ENCODE results near the gene EBP. TPM values are rescaled to one million over a fixed set of nuclear protein-coding genes. Genes with fewer than 3 reads are reported as not detected.

The EBP gene
- 34.0 and 48.0 TPM in 2 replicates for total RNA-seq

DNA sequence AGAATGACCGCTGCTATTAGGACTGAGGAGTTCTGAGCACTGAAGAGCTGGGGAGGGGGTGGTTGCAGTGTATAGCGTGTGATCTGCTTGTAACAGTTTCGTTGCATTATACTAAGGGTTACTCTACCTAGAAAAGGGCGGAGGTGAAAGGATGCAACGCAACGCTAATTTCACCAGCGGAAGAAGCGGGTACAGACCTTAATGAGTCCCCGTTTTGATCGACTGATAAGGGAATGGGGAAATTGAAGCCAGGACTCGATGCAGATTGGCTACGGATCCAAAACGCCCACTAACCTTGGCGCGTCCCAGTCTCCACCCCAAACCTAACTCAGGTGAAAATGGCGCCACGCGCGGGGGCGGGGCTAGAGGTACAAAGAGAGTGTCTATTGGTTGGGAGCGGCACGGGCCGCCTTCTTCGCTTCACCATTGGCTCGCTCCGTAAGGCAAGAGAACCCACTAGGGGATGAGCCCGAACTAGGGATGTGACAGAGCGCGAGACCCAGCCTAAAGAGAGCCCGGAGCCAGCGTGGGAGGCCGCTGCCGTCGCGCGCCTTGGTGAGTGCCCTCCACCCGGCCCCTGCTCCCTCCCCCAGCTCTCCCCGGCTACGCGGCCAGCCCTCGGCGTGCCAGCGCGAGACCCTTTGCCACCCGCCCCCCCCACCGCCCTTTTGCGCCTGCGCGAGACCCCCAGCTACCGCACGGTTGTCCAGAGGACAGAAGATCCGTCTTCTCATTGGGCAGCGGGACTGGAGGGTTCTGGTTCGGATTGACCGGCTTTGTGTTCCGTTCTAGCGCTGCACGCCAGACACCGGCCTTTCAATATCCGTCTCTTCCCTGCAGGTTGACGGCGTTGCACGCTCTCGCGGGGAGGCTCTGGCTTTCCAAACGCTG is at the start of gene EBP:
Gene EBP (plus strand): TSS at position 456 of the 891 bp plus-strand sequence. CDS start 1,964 bp downstream, outside the sequence.
- no peak for DNase-seq (ENCODE audit: extremely low read depth, low read depth, low spot score)

GRCh38 chrX:48472225-48472624 is 49.4 kb upstream of the EBP start:
- no peak for DNase-seq (ENCODE audit: extremely low read depth, low read depth, low spot score)

DNA sequence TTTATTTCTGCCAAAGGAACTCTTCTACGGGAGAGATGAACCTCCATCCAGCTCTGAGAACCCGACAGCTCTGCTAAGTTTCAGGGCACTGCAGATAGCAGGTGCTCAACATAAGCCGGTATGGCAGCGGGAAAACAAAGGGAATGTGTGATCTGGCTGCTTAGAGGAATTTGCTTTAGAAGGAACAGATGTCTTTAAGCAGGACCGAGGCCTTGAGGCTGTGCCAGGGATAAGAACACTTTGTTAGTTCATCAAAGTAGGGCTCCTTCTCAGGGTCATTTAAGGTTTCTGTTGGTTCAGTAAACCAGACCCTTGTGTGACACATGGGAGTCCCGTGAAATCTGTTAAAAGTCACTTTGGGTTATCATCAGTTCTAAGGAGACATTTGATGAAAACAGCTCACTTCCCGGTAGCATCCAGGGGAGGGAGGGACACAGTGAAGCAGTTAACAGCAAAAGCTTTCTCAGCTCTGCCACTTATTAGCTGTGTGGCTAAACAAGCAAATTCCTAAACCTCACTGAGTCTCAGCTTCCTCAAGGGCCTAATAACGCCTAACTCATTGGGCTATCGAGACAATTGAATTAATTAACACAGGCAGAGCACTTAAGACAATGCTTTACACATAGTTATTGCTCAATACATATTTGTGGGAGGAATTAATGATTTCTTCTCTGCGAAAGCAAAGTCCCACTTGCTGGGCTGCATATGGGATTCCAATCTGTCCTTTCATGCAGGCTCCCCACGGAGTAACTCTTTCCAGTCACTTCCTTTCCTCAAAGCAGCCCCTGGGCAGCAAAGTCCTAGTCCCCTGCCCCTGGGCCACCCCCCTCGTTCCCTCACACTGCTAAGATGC is 48.5 kb upstream of the EBP start:
- no peak for DNase-seq (ENCODE audit: extremely low read depth, low read depth, low spot score)

GRCh38 chrX:48473704-48473990 is 48.0 kb upstream of the EBP start:
- no peak for DNase-seq (ENCODE audit: extremely low read depth, low read depth, low spot score)

- DNase-seq (ENCODE audit: extremely low read depth, low read depth, low spot score): no peak
These were observed 47.5 kb upstream of the EBP start for GRCh38 chrX:48474127-48474526.

GRCh38 chrX:48474581-48474980 is 47.0 kb upstream of the EBP start:
- DNase-seq (ENCODE audit: extremely low read depth, low read depth, low spot score): no peak

DNA sequence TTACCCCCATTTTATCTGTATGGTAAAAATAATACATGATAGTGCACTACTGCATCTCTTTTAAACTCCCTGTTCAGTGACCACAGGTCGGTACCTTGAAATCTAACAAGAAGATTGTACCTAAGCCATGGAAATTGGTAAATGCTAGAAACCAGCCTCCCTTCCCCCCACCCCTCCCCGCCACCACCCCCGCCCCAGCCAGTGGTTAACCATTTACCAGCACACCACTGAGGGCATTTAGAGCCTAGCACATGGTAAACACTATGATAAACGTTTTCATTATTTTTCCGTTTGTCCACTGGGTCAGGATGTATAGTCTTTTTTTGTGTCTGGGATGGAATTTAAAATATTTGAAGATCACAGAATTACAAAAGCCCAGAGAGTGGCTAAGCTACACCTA is 46.3 kb upstream of the EBP start:
- DNase-seq (ENCODE audit: extremely low read depth, low read depth, low spot score): no peak

GRCh38 chrX:48475774-48476577 is 45.6 kb upstream of the EBP start, which contains the start of gene FTSJ1:
FTSJ1 (plus strand) TSS chrX:48476199; CDS start chrX:48478048, 1,849 bp downstream.
- peak; percentile 44 for DNase-seq (ENCODE audit: extremely low read depth, low read depth, low spot score)

- no peak for DNase-seq (ENCODE audit: extremely low read depth, low read depth, low spot score)
These were observed 44.7 kb upstream of the EBP start for GRCh38 chrX:48476919-48477318.

GRCh38 chrX:48477960-48478755 is 43.5 kb upstream of the EBP start:
- no peak for DNase-seq (ENCODE audit: extremely low read depth, low read depth, low spot score)

DNA sequence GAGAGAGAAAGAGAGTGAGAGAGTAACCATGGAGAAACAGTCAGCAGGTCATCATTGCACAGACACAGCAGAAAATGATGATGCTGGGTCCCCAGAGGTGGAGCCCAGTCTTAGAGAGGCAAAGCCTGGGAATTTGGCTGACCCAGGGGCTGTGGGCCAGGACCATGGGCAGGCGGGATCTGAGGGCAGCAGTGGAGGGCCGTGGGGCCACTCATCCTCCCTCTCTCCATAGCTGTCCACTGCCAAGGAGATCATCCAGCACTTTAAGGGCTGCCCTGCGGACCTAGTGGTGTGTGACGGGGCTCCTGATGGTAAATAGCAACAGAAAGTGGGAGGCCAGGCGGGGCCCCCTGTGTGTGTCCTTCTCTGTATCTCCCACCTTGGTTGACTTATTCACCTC is 42.8 kb upstream of the EBP start:
- no peak for DNase-seq (ENCODE audit: extremely low read depth, low read depth, low spot score)

GRCh38 chrX:48480142-48480541 is 41.5 kb upstream of the EBP start:
- no peak for DNase-seq (ENCODE audit: extremely low read depth, low read depth, low spot score)

- DNase-seq (ENCODE audit: extremely low read depth, low read depth, low spot score): no peak
These were observed 41.0 kb upstream of the EBP start for GRCh38 chrX:48480583-48480982.

DNA sequence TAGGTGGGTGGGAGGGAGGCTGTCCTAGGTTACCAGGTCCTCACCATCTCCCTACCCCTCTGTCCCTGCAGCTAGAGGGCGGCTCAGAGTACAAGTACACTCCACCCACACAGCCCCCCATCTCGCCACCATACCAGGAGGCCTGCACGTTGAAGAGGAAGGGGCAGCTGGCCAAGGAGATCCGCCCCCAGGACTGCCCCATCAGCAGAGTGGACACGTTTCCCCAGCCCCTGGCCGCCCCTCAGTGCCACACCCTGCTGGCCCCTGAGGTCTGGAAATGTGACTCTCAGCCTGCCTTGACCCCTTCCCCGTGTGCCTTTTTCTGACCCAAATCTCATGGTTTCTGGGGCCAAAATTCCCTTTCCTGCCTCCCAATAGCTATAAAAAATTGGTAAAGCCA is 39.1 kb upstream of the EBP start:
- DNase-seq (ENCODE audit: extremely low read depth, low read depth, low spot score): no peak

- DNase-seq (ENCODE audit: extremely low read depth, low read depth, low spot score): no peak
These were observed 34.2 kb upstream of the EBP start for GRCh38 chrX:48487362-48487798.

DNA sequence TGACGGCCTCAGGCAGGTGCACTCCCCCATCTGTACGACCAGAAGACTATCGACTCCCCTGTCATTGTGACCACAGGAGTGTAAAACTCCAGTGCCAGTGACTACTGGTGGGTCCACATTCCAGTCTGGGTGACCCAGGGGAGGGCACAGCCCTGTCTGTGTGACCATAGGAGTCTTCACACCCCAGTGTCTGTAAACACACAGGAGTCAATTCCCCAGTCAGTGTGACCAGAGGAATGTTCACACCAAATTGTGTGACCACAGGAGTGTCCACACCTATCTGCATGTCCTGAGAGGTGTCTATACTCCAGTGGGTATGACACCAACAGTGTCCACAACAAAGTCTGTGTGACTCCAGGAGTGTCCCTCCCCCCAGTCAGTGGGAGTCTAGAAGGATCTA is 33.6 kb upstream of the EBP start:
- no peak for DNase-seq (ENCODE audit: extremely low read depth, low read depth, low spot score)

- no peak for DNase-seq (ENCODE audit: extremely low read depth, low read depth, low spot score)
These were observed 32.3 kb upstream of the EBP start for GRCh38 chrX:48489296-48489695.

DNA sequence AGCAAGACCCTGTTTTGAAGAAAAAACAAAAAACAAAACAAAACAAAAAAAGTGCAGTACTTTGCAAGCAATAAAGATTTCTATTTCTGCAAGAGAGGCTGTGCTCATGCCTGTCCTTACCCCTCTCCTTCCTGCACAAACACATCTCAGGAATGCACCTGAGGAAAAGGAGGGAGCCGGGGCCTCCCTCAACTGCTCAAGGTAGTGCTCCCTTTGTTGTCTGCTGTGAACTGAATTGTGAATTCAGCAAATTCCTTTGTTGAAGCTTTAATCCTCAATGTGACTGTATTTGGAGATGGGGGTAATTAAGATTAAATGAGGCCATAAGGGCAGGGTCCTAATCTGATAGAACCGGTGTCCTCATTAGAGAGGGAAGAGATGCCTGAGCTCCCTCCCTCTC is 31.7 kb upstream of the EBP start:
- no peak for DNase-seq (ENCODE audit: extremely low read depth, low read depth, low spot score)

GRCh38 chrX:48490661-48491060 is 30.9 kb upstream of the EBP start:
- no peak for DNase-seq (ENCODE audit: extremely low read depth, low read depth, low spot score)

GRCh38 chrX:48491809-48492208 is 29.8 kb upstream of the EBP start:
- DNase-seq (ENCODE audit: extremely low read depth, low read depth, low spot score): no peak

Measured in glomerular endothelial cell (primary cell).